K562 (cell line): ENCODE data around the gene PODXL2. TPM values are rescaled to one million over a fixed set of nuclear protein-coding genes. Genes with fewer than 3 reads are reported as not detected.

Source experiments
- ATAC-seq: fragments of 200-7000 bp; cut with Tn5 transposase; 3 replicates; pipeline ENCODE4 v1.9.1; 2020; ENCODE audit warnings: moderate library complexity
- BruUV-seq: library from RNA; stranded (reverse); fragments of 400-500 nt; replicated peaks from 2 replicates; lab custom pipeline; 2021; lab: Mats Ljungman, UMichigan
- CTCF ChIA-PET: fragments of 300-600 bp; formaldehyde crosslinking; extraction: SDS; loops from one replicate; lab custom pipeline; 2021; ENCODE audit warnings: low intra/inter-chr PET ratio; lab: Yijun Ruan, JAX
- POLR2A ChIA-PET: fragments of 300-600, 350-650 bp; sonication (Branson Sonifier 250); formaldehyde crosslinking; extraction: SDS; loops from one replicate; lab custom pipeline; 2021; ENCODE audit warnings: antibody characterized with exemption, inconsistent platforms; lab: Yijun Ruan, JAX
- DNase-seq, 4 experiments: peaks; one replicate each; pipeline versions ENCODE4 v3.0.0 to v3.0.0-alpha.2; 2011 to 2018; ENCODE audit warnings: low spot score in 3 of 4, mixed read lengths in 3 of 4; ENCODE audit errors: extremely low read depth in 1 of 4
- FAIRE-seq: peaks from 2 replicates; lab custom pipeline; 2011; peaks lifted over from hg19 to GRCh38; lab: Jason Lieb, UNC
- H2AFZ ChIP-seq: 2 replicates; pipeline ENCODE4 v1.6.0; 2011; ENCODE audit warnings: low read depth, low read length, control low read depth, inconsistent platforms
- H3K27ac ChIP-seq: fragments of 200-600 bp; 3 replicates; pipeline ENCODE4 v1.8.0; 2011; ENCODE audit warnings: low read depth, mild to moderate bottlenecking, control low read depth, inconsistent platforms, low read length, moderate library complexity, mixed read lengths; ENCODE audit errors: extremely low read depth
- H3K27me3 ChIP-seq, 2 experiments: fragments of 300-600 bp in 1 of 2; 2 replicates in 1 of 2; 3 replicates in 1 of 2; pipeline versions ENCODE4 v1.6.0 to v1.8.0; 2011; ENCODE audit warnings: inconsistent platforms in 2 of 2, low read length in 2 of 2, mild to moderate bottlenecking in 1 of 2, mixed read lengths in 1 of 2, moderate library complexity in 1 of 2; ENCODE audit not compliant: control insufficient read depth in 2 of 2, insufficient read depth in 2 of 2
- H3K36me3 ChIP-seq: fragments of 300-600 bp; 3 replicates; pipeline ENCODE4 v1.8.0; 2011; ENCODE audit warnings: mild to moderate bottlenecking, low read length, inconsistent platforms; ENCODE audit not compliant: control insufficient read depth, insufficient read depth
- H3K4me1 ChIP-seq, 2 experiments: fragments of 200-600 bp in 1 of 2; replicated peaks in 1 of 2; 2 replicates in 1 of 2; 3 replicates in 1 of 2; pipeline versions ENCODE4 v1.5.1 to v1.8.0; 2011; ENCODE audit warnings: inconsistent platforms in 2 of 2, low read length in 2 of 2, mild to moderate bottlenecking in 1 of 2, mixed read lengths in 1 of 2, moderate library complexity in 1 of 2; ENCODE audit not compliant: control insufficient read depth in 2 of 2, insufficient read depth in 2 of 2
- H3K4me2 ChIP-seq: 2 replicates; pipeline ENCODE4 v1.6.1; 2011; ENCODE audit warnings: low read length, control low read depth, inconsistent platforms, mixed read lengths; ENCODE audit not compliant: insufficient read depth
- H3K4me3 ChIP-seq: fragments of 200-600 bp; sonication (generic), shearing (Covaris generic); 2 replicates; pipeline ENCODE4 v1.5.1; 2016; ENCODE audit warnings: control low read depth, inconsistent platforms
- H3K79me2 ChIP-seq: fragments of 200-600 bp; 3 replicates; pipeline ENCODE4 v1.8.0; 2011; ENCODE audit warnings: low read length, inconsistent platforms; ENCODE audit not compliant: control insufficient read depth, insufficient read depth
- H3K9ac ChIP-seq, 2 experiments: 2 replicates each; pipeline versions ENCODE4 v1.6.0 to v1.6.1; 2011; ENCODE audit warnings: low read depth in 2 of 2, low read length in 2 of 2, control low read depth in 1 of 2, inconsistent platforms in 1 of 2, mild to moderate bottlenecking in 1 of 2, mixed read lengths in 1 of 2; ENCODE audit not compliant: insufficient read depth in 1 of 2
- H3K9me1 ChIP-seq: one replicate; pipeline ENCODE4 v1.6.0; 2011; ENCODE audit warnings: inconsistent platforms, mild to moderate bottlenecking, low read length, moderate library complexity; ENCODE audit not compliant: control insufficient read depth, insufficient read depth
- H3K9me3 ChIP-seq: replicated peaks from 2 replicates; pipeline ENCODE4 v1.5.1; 2011; ENCODE audit warnings: low read depth, low read length, inconsistent platforms; ENCODE audit not compliant: control insufficient read depth, insufficient read depth
- H4K20me1 ChIP-seq: replicated peaks from 2 replicates; pipeline ENCODE4 v1.6.1; 2011; ENCODE audit warnings: low read length, inconsistent platforms, mixed read lengths; ENCODE audit not compliant: control insufficient read depth, insufficient read depth
- KDM4B ChIP-seq, 2 experiments: fragments of 450-650 bp in 1 of 2; sonication (generic) in 1 of 2; IDR thresholded peaks; 2 replicates each; pipeline ENCODE4 v1.6.1; 2016 to 2017; ENCODE audit warnings: borderline replicate concordance in 2 of 2, antibody characterized with exemption in 1 of 2, low read depth in 1 of 2, mild to moderate bottlenecking in 1 of 2
- NFIC ChIP-seq: fragments of 450-650 bp; IDR thresholded peaks from 2 replicates; pipeline ENCODE4 v1.6.1; 2017; ENCODE audit warnings: mild to moderate bottlenecking, inconsistent platforms
- NFIX ChIP-seq: fragments of 250-450 bp; sonication (Bioruptor Pico); IDR thresholded peaks from 2 replicates; pipeline ENCODE4 v1.4.0; 2020; ENCODE audit warnings: low read depth, mild to moderate bottlenecking, moderate library complexity
- PHF20 ChIP-seq: fragments of 450-650 bp; IDR thresholded peaks from 2 replicates; pipeline ENCODE4 v1.6.1; 2018; ENCODE audit not compliant: partially characterized antibody
- RAD21 ChIP-seq, 2 experiments: fragments of 250-450 bp in 1 of 2; fragments of 450-650 bp in 1 of 2; sonication (Bioruptor Pico) in 1 of 2; formaldehyde crosslinking in 1 of 2; IDR thresholded peaks in 1 of 2; conservative IDR thresholded peaks in 1 of 2; 2 replicates each; pipeline versions ENCODE4 v1.4.0 to v1.8.0; 2020 to 2022; ENCODE audit warnings: mild to moderate bottlenecking in 2 of 2, moderate library complexity in 1 of 2
- SMAD2 ChIP-seq: fragments of 150-350 bp; IDR thresholded peaks from 2 replicates; pipeline ENCODE4 v1.6.1; 2014; ENCODE audit warnings: low read depth, mild to moderate bottlenecking, low read length
- TAF7 ChIP-seq: fragments of 450-650 bp; IDR thresholded peaks from 2 replicates; pipeline ENCODE4 v1.6.1; 2016; ENCODE audit warnings: missing genetic modification characterization, missing compliant biosample characterization
- TEAD2 ChIP-seq: fragments of 450-650 bp; IDR thresholded peaks from 2 replicates; pipeline ENCODE4 v1.6.1; 2016; ENCODE audit warnings: missing genetic modification characterization, control low read depth, missing compliant biosample characterization
- TRIM28 ChIP-seq: fragments of 450-650 bp; IDR thresholded peaks from 2 replicates; pipeline ENCODE4 v1.6.1; 2017
- ZNF551 ChIP-seq: fragments of 250-450 bp; sonication (Bioruptor Pico); IDR thresholded peaks from 2 replicates; pipeline ENCODE4 v1.5.0; 2021; ENCODE audit warnings: mild to moderate bottlenecking, moderate library complexity
- ZNF75A ChIP-seq: fragments of 450-650 bp; formaldehyde crosslinking; IDR thresholded peaks from 2 replicates; pipeline ENCODE4 v1.4.0; 2020; ENCODE audit warnings: mild to moderate bottlenecking
- WGBS: fragments of 100-300 bp; shearing (Covaris generic); methylation state at CpG from one replicate; pipeline ENCODE4 v1.1.6; 2016; ENCODE audit warnings: low coverage, mixed read lengths; ENCODE audit not compliant: insufficient coverage; ENCODE audit errors: missing lambda C conversion rate; 5-methylcytosine and 5-hydroxymethylcytosine counted together
- in situ Hi-C: fragments of 300-500 bp; cut with MboI; formaldehyde crosslinking; loops from 4 replicates; pipeline ENCODE4 v1.15.0; 2018; ENCODE audit warnings: inconsistent platforms, mixed read lengths
- intact Hi-C: fragments of 100-400 bp; cut with micrococcal nuclease; formaldehyde crosslinking; loops from 2 replicates; pipeline ENCODE4 v1.14.2; 2022
- polyA plus RNA-seq, 8 experiments: library from polyadenylated mRNA; depleted of rRNA in 4 of 8; stranded (reverse) in 5 of 8; unstranded in 3 of 8; fragments of >200 nt; fragmentation: Nextera tagmentation in 2 of 8; fragmentation: Illumina TruSeq in 1 of 8; extraction: Ambion mirVana in 2 of 8; extraction: Trizol in 1 of 8; gene quantifications; 2 replicates each; pipeline versions ENCODE4 v1.2.1 to v1.2.3, GENCODE V29; 2011 to 2014; ENCODE audit warnings: inconsistent platforms in 1 of 8, missing spikeins in 1 of 8
- total RNA-seq, 7 experiments: library from RNA; depleted of rRNA in 6 of 7; stranded (reverse); fragments of >200 nt in 6 of 7; fragmentation: Illumina TruSeq in 2 of 7; extraction: Trizol in 2 of 7; gene quantifications; 2 replicates each; pipeline versions ENCODE4 v1.2.1 to v1.2.3, GENCODE V29; 2011 to 2021; ENCODE audit warnings: low replicate concordance in 1 of 7
- TF ChIP-seq, protein P1 (sequence below): IDR thresholded peaks from 3 replicates; pipeline ENCODE4 v1.6.1; 2011; ENCODE audit warnings: borderline replicate concordance, mild to moderate bottlenecking, moderate library complexity; ENCODE audit not compliant: insufficient read length; ENCODE audit errors: extremely low read depth

Gene PODXL2
- total and polyA plus RNA-seq, 9 of the 15 experiments (the other 6 are each of a cell fraction or from before 2014, with no cell fraction given), result 0.03 to 52.5 (median 21.9) TPM

DNA sequence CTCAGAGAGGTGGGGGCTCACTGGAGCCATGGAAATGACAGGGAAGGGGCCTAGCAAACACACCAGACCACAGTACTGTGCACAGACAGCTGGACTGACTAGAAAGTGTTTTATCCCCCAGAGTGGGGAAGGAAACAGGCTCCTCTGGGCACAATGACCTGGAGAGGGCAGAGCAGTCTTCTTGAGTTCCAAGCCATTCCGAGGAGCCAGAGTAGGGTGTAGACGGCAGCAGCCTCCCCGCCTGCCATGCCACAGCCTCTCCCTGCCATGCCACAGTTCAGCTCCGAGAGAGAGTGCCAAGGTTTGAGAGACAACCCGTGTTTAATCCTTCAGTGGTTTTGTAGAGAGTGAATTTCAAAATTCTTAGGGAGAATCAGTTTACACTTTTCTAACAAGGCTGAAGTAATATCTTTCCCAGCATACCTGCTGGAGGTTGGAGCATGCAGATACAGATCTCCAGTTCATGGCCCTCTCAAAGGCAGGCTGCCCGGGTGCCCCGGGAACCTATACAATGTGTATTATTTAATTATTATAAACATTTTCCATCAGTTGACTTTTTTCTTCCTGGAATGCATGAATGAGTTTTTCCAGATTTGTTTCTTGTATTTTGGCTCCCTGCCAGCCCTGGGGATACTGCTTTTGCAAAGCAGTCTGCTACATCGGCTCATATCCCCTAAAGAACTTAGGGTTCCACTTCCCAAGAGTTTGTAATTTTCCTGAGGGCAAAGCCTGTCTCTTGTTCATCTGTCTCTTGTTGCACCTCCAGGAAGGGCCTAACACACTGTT, 3.2 kb downstream of the PODXL2 start:
- Histone ChIP-seq H3K27ac (no peak overlapping the region), H3K9me1 (peaks cover 4% of the 10 kb centered on the region), H2AFZ (no peak overlapping the region), H3K9ac (peak overlapping the region in 1 of 2 experiments; percentile 61; a peak in 1 of 4 replicates), H3K36me3 (no peaks in the 10 kb centered on the region; the same call in 2 of the 3 replicates), H3K9me3 (no peaks in the 10 kb centered on the region), H3K4me3 (no peak overlapping the region), H3K27me3 (no peaks in the 10 kb centered on the region), H3K4me2 (no peak overlapping the region), H3K79me2 (peaks cover 32% of the 10 kb centered on the region), H3K4me1 (peaks cover 14% of the 10 kb centered on the region in 2 experiments; a peak in 4 of 5 replicates), H4K20me1 (peaks cover 4% of the 10 kb centered on the region; the same call in 1 of the 2 replicates)
- BruUV-seq, result no TSS peak
- 63% methylated on average over 5 of the region's 8 CpGs for WGBS
- FAIRE-seq (no peak), ATAC-seq (no peak), DNase-seq (no peak)
- ChIA-PET CTCF (no interaction called here), POLR2A (interaction anchor here (1.7 kb wide), 1 partner anchor 13 kb away, joined by 5 read pairs; no protein-coding TSS in a partner anchor)
- in situ Hi-C loops (no loop called here), intact Hi-C loops (no loop called here)
- TF ChIP-seq KDM4B (IDR thresholded peaks at IDR 0.05; ENCODE audit: borderline replicate concordance in 2 of 2, low read depth in 1 of 2) (no peak), RAD21 (CRISPR knock-in tag; conservative IDR thresholded peaks at IDR 0.05 in 1 of 2, IDR thresholded peaks at IDR 0.05 in 1 of 2) (no peak), ZNF551 (no peak), SMAD2 (no peak), TAF7 (tag) (no peak), ZNF75A (CRISPR knock-in tag) (no peak), TRIM28 (no peak), TEAD2 (no peak), NFIC (peak; percentile 87), PHF20 (no peak), NFIX (CRISPR knock-in tag) (peak; percentile 47; the same call in 1 of the 2 replicates)
- TF ChIP-seq, protein P1, sequence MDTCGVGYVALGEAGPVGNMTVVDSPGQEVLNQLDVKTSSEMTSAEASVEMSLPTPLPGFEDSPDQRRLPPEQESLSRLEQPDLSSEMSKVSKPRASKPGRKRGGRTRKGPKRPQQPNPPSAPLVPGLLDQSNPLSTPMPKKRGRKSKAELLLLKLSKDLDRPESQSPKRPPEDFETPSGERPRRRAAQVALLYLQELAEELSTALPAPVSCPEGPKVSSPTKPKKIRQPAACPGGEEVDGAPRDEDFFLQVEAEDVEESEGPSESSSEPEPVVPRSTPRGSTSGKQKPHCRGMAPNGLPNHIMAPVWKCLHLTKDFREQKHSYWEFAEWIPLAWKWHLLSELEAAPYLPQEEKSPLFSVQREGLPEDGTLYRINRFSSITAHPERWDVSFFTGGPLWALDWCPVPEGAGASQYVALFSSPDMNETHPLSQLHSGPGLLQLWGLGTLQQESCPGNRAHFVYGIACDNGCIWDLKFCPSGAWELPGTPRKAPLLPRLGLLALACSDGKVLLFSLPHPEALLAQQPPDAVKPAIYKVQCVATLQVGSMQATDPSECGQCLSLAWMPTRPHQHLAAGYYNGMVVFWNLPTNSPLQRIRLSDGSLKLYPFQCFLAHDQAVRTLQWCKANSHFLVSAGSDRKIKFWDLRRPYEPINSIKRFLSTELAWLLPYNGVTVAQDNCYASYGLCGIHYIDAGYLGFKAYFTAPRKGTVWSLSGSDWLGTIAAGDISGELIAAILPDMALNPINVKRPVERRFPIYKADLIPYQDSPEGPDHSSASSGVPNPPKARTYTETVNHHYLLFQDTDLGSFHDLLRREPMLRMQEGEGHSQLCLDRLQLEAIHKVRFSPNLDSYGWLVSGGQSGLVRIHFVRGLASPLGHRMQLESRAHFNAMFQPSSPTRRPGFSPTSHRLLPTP, result no peak
